ENCODE measurements around the gene PEX11G.
"Not testable (repeated sequence)": the region's sequence is repeated elsewhere in the genome, so short reads cannot be mapped to it uniquely, and the experiment has no call there.

The PEX11G gene

DNA sequence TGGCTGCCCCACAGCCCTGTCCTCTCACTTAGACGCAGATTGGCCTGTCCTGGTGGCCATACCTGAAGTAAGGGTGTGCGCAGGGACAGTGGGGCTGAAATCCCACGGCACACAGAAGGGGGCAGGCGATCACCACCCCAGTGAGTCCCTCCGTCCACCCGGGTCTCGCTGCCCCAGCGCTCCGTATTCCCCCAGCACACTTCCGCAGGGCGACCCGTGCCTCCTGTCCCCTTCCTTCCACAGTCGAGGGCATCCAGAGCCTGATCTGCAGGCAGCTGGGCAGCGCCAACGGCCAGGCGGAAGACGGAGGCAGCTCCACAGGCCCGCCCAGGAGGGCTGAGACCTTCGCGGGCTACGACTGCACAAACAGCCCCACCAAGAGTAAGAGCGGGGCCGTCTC lies 25.3 kb downstream of the PEX11G start:
- DNase-seq = no peak

DNA sequence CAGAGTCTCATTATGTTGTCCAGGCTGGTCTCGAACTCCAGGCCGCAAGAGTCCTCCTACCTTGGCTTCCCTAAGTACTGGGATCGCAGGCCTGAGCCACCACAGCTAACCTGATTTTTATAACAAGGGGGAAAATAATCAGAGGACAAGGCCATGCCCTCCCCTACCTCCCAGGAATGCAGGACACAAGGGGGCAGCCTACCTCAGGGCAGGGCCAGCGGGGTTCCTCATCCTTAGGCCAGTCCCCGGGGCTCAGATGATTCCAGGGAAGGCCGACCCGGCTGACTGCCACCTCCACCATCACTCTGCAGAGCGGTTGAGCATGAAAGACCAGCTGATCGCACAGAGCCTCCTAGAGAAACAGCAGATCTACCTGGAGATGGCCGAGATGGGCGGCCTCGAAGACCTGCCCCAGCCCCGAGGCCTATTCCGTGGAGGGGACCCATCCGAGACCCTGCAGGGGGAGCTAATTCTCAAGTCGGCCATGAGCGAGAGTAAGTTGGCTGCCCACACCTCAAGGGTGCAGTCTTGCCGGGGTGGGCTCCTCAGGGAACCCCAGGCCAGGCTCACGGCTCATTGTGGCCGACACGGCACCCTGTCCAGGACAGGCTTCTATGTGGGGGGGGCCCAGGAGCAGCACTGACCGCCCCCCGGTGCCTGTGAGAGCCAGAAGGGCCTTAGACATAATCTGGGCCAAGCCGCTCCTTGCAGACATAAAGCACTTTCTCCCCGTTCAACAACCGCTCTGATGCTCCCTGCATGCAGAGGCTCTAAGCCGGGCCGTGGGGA lies 26.8 kb downstream of the PEX11G start:
- no peak for DNase-seq

DNA sequence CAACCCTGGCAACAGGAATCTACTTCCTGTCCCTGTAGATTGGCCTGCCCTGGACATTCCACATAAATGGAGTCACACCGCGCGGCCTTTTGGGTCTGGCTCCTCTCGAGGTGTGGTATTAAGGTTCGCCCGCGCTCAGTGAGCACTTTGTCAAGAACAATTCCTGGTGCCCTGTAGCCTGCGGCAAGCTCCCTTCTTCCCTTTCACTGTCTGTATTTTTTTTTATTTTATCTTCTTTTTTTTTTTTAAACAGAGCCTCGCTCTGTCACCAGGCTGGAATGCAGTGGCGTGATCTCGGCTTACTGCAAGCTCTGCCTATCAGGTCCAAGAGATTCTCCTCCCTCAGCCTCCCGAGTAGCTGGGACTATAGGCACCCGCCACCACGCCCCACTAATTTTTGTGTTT lies 28.3 kb downstream of the PEX11G start:
- no peak for DNase-seq

DNA sequence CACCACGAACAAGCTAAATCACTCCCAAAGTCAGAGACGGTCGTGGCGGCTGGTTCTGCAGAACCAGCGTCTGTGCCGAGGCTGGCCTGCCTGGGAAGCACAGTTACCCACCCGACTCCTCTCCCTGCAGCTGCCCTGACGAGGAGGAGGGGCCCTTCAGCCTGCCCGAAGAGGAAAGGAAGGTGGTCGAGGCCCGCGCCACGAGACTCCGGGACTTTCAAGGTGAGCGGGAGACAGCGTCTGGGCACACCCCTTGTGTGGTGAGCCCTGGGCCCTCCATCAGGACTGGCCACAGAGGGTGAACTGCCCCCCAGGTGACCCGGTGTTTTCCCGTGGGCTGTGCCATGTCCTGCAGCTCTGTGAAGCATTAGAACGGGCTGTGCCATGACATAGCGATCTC lies 29.1 kb downstream of the PEX11G start:
- no peak for DNase-seq

DNA sequence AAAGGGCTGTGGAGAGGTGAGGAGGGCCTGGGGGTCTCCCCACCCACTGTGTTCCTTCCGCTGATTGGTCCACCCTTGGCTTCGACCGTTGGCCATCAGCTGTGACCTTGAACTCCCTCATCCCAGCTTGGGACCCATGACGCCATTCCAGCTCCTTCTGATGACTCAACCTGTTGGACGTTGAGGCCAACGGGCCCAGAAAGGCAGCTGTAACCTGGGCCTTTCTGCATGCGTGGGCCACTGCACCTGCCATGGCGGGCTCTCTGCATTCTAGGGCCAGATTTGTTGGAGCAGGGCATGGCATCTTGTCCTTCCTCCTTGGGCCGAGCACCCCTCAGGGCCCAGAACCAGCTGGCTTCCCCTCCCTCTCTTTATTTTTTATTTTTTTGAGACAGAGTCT lies 30.2 kb downstream of the PEX11G start:
- DNase-seq = no peak

DNA sequence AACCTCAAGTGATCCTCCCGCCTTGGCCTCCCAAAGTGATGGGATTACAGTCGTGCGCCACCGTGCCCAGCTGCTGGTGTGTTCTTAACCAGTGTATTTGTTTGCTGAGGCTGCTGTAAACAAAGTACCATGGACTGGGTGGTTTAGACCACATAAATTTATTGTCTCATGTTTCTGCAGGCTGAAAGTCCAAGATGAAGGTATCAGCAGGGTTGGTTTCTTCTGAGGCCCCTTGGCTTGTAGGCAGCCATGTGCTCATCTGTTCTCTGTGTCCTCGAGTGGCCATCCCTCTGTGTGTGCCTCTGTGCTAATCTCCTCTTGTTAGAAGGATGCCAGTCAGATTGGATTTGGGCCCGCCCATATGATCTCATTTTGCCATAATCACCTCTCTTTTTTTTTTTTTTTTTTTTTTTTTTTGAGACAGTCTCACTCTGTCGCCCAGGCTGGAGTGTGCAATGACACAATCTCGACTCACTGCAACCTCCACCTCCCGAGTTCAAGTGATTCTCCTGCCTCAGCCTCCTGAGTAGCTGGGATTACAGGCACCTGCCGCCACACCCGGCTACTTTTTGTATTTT lies 31.8 kb downstream of the PEX11G start:
- DNase-seq = no peak

DNA sequence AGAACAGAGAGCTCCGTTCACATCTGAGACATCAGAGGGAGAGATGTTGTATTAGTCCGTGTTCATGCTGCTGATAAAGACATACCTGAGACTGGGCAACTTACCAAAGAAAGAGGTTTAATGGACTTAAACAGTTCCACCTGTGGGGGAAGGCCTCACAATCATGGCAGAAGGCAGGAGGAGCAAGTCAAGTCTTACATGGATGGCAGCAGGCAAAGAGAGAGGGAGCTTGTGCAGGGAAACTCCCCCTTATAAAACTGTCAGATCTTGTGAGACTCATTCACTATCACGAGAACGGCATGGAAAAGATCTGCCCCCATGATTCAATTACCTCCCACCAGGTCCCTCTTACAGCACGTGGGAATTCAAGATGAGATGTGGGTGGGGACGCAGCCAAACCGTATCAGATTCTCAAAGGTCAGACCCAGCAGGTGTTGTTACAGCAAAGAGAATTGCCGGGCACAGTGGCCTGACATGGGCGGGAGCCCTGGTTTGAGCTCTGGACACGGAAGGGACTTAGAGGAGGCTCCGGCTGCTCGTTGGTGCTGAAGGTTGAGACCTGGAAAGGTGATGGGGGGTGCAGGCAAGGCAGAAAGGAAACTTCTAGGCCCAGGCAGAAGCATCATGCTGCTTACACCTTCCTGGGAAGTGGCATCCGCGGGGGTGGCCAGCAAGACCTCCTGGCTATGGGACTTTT lies 33.1 kb downstream of the PEX11G start:
- DNase-seq = no peak

DNA sequence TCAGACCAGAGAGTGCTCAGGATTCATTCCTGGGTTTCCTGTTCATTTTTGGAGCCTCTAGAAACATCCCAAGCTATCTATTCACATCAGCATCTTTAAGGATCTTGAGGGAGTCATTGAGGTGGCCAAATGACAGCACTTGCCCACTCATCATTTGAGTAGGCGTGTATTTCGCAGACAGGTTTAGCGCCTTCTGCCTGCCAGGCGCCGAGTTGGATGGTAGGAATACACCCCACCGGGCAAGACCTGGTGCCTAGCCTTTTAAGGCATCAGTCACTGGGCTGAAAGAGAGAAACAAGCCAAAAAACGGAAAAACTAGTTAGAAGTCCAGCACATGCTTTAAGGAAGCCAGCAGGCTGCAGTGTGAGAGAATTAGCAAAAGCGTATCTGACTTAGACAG lies 33.8 kb downstream of the PEX11G start:
- no peak for DNase-seq

DNA sequence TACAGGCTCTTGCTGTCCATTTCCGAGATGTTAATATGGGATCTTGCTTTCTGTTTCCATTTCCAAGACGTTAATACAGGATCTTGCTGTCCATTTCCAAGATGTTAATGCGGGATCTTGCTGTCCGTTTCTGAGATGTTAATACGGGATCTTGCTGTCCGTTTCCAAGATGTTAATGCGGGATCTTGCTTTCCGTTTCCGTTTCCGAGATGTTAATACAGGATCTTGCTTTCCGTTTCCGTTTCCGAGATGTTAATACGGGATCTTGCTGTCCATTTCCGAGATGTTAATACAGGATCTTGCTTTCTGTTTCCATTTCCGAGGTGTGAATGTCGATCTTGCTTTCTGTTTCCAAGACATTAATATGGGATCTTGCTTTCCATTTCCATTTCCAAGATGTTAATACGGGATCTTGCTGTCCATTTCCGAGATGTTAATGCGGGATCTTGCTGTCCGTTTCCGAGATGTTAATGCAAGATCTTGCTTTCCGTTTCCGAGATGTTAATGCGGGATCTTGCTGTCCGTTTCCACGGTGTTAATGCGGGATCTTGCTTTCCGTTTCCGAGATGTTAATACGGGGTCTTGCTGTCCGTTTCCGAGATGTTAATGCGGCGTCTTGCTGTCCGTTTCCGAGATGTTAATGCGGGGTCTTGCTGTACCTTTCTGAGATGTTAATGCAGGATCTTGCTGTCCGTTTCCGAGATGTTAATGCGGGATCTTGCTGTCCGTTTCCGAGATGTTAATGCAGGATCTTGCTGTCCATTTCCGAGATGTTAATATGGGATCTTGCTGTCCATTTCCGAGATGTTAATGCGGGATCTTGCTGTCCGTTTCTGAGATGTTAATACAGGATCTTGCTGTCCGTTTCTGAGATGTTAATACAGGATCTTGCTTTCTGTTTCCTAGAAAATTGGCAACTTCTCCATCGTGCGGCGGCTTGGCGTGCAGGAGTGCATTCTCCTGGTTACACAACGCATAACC lies 38.3 kb downstream of the PEX11G start:
- no peak for DNase-seq

DNA sequence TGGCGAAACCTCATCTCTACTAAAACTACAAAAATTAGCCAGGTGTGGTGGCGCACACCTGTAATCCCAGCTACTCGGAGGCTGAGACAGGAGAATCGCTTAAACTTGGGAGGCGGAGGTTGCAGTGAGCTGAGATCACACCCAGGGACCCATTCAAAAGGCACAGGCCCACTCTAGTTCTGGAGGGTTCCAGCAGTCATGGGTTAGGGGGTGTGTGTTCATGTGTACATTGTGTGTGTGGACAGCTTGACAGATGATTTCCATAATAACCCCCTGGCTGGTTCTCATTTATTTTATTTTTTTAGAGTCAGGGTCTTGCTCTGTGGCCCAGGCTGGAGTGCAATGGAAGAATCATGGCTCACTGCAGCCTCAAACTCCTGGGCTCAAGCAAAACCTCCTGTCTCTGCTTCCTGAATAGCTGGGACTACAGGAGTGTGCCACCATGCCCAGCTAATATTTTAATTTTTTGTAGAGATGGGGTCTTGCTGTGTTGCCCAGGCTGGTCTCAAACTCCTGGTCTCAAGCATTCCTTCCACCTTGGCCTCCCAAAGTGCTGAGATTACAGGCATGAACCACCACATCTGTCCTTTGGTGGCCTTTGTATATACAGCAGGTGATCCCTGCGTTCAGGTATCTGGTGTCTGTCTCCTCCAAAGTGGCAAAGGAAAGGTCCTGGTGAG lies 39.3 kb downstream of the PEX11G start:
- DNase-seq = not testable (repeated sequence)

DNA sequence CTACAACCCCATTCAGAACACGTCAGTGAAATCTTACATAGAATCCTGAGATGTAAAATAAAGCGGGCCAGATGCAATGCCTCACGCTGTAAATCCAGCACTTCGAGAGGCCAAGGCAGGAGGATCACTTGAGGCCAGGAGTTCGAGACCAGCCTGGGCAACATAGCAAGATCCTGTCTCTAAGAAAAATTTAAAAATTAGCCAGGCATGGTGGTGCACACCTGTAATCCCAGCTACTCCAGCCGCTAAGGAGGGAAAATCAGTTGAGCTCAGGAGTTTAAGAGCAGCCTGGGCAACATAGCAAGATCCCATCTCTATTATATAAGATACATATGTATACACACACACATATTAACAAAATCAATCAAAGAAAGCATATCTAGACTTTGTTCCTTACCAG lies 41.2 kb downstream of the PEX11G start:
- no peak for DNase-seq

DNA sequence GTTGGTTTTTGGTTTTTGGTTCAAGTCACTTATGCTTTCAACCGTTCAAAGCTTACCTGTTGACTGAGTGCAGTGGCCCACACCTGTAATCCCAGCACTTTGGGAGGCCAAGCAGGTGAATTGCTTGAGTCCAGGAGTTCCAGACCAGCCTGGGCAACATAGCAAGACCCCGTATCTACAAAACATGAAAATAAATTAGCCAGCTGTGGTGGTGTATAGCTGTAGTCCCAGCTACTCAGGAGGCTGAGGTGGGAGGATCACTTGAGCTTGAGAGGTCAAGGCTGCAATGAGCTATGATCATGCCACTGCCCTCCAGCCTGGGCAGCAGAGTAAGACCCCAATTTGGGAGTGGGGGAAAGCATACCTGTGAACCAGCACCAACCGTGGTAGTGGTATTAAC lies 43.7 kb downstream of the PEX11G start:
- no peak for DNase-seq

DNA sequence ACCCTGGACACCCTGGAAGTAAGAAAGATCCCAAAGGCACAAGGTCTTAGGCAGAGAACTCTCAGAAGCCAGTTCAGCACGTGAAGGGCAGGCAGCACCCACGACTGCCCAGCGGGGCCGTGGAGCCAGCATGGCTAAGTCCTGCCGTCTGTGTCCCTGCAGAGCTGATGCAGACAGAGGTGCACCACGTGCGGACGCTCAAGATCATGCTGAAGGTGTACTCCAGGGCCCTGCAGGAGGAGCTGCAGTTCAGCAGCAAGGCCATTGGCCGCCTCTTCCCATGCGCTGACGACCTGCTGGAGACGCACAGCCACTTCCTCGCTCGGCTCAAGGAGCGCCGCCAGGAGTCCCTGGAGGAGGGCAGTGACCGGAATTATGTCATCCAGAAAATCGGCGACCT lies 44.8 kb downstream of the PEX11G start:
- no peak for DNase-seq

DNA sequence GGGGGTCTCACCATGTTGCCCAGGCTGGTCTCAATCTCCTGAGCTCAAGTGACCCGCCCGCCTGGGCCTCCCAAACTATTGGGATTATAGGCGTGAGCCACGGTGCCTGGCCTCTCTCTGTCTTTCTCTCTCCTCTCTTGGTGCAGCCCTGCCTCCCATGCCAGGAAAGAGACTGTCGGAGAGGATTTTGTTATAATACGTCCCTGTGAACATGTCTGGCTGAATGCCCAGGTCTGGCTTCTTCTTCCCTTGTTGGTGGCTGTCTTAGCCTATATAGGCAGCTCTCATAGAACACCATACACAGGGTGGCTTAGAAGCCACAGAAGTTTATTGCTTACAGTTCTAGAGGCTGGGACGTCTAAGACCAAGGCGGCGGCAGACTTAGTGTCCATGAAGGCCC lies 46.4 kb downstream of the PEX11G start:
- DNase-seq = no peak

DNA sequence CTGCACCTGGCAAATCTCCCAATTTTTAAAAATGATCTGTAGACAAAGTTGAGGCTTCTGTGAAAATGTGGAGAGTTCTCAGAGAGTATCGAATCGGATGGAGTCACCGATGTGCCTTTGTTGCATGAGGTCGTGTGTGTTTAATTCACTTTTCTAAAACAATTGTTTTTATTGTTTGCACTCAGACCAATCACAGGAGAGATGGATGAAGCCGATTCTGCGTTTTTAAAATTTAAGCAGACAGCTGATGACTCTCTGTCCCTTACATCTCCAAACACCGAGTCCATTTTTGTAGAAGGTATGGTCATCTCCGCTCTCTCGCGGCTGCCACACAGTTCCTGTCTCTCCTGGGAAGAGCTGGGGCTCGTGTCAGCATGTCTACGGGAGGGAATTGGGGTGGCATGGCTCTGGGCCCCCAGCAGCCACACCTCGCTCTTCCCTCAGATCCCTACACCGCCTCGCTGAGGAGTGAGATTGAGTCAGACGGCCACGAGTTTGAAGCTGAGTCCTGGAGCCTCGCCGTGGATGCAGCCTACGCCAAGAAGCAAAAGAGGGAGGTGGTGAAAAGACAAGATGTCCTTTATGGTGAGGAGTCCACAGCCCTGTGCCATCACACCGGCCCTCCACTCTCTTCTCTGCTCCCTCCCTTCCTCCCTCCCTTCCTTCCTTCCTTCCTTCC lies 47.2 kb downstream of the PEX11G start:
- no peak for DNase-seq

DNA sequence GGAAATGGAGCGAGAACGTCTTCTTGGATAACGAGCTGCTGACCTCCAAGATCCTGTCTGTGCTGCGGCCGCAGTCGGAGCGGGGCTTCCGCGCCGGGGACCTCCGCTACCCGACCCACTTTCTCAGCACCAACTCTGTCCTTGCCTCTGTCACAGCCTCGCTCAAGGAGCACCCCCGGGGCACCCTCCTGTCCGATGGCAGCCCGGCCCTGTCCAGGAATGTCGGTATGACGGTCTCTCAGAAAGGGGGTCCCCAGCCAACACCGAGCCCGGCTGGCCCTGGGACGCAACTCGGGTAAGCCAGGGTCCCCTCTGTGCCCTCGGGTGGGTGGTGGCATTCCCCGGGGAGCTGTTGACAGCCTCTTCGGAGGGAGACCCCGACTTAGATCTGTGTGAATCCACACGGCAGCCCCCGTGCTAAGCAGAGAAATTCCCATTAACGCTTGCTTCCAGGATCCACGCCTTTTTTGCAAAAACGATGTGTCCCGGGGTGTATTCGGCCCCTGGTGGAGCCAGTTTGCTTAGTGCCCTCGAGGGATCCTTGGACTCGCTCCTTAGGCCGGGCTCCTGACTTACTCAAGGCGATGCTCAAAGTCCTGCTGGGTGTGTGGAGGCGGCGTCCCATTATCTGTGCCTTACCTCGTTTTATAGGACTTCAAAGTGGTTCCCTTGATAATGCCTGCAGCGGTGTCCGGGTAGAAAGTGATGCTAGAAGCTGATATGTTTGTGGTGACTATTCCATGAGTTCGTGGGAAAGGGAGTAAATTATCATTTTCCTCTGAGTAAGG lies 48.5 kb downstream of the PEX11G start:
- DNase-seq = no peak

DNA sequence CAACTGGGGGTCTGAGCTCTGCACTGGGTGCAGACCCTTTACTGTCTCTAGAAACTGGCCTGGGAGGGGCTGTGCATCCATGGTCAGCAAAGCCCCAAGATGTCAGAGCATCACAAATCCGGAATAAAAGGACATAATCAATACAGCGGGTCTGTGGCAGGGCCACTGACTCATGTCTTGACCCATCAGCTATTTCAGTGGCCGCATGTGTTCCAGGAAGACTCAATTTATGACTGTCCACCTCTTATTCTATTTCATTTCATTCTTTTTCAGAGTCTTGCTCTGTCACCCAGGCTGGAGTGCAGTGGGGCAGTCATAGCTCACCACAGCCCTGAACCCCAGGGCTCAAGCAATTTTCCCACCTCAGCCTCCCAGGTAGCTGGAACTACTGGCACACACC lies 53.2 kb downstream of the PEX11G start:
- no peak for DNase-seq

DNA sequence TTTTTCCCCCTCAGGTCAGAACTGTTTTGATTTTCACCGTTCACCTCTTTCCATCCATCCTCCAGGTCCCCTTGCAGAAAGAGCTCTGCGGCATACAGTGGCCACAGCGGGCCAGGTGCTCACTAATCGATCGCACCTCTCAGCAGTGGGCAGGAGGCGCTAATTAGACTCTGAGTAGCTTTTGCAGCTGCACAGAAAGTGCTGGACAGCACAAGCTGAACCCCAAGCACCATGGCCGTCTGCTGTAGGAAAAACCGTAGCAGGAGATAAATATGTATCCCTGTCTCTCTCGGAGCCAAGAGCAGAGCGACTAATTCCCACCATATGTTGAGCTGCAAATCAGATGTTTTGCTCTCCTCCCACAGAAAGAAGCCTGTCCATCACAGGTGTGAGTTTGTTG lies 54.4 kb downstream of the PEX11G start:
- DNase-seq = no peak

DNA sequence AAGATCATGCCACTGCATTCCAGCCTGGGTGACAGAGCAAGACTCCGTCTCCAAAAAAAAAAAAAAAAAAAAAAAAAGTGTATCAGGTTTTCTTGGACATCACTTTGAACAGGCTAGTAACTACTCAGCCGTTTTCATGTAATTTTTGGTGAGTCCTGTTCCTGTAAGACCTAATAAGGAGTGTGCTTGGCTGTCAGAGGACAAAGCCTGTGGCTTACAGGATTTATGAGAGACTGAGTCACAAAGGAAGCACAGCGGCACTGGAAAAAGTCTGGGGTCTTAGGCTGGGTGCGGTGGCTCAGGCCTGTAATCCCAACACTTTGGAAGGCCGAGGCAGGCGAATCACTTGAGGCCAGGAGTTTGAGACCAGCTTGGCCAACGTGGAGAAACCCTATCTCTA lies 55.4 kb downstream of the PEX11G start:
- DNase-seq = not testable (repeated sequence)

DNA sequence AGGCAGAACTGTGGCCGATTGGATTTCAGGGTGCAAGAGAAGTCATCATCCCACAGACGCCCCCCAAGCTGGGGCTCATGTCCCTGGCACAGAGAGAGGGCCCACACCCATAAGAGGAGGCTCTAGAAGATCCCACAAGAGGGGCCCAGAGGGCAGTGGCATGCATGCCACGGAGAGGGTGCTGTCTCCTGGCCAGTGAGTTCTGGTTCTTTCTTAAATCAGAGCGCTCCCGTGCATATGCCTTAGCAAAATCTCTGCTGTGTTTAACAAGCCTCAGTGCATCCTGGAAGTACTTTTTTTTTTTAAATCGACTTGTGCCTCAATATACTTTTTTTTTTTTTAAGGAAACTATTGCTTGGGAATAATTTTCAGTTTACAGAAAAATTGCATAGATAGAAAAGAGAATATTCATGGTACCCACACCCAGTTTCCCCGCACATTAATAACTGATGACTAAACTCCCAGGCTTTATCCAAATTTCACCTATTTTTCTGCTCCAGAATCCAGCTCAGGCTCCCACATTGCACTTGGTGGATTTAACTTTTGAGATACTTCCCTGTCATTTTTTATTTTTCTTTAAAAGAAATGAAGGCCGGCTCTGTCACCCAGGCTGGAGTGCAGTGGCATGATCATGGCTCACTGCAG lies 59.1 kb downstream of the PEX11G start:
- no peak for DNase-seq
